ENCODE results near the gene PFKFB2. TPM values are rescaled to one million over a fixed set of nuclear protein-coding genes. Genes with fewer than 3 reads are reported as not detected.

PFKFB2 gene
- total and polyA plus RNA-seq, 2 of the 8 experiments (the other 6 are each of a cell fraction or from before 2014, with no cell fraction given), result 6.7 to 19.1 TPM

DNA sequence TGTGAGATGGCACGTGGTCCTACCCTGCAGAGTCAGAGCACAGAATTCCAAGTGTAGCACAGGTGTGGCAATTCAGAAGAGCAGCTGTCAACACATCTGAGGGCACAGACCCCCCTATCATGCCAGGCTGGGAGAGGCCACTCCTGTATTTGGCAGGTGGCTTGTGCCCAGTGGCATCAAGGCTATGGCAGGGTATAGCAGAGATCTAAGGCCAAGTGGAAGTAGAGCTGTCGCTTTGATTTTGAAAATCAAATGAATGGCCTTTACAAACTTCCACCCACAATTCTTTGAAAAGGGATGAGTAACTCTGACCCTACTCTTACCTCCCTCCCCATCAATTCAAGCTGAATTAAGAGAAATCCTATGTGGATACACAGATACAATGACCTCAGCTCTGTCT is 33.9 kb upstream of the PFKFB2 start (continued):
- TF ChIP-seq, protein P1, sequence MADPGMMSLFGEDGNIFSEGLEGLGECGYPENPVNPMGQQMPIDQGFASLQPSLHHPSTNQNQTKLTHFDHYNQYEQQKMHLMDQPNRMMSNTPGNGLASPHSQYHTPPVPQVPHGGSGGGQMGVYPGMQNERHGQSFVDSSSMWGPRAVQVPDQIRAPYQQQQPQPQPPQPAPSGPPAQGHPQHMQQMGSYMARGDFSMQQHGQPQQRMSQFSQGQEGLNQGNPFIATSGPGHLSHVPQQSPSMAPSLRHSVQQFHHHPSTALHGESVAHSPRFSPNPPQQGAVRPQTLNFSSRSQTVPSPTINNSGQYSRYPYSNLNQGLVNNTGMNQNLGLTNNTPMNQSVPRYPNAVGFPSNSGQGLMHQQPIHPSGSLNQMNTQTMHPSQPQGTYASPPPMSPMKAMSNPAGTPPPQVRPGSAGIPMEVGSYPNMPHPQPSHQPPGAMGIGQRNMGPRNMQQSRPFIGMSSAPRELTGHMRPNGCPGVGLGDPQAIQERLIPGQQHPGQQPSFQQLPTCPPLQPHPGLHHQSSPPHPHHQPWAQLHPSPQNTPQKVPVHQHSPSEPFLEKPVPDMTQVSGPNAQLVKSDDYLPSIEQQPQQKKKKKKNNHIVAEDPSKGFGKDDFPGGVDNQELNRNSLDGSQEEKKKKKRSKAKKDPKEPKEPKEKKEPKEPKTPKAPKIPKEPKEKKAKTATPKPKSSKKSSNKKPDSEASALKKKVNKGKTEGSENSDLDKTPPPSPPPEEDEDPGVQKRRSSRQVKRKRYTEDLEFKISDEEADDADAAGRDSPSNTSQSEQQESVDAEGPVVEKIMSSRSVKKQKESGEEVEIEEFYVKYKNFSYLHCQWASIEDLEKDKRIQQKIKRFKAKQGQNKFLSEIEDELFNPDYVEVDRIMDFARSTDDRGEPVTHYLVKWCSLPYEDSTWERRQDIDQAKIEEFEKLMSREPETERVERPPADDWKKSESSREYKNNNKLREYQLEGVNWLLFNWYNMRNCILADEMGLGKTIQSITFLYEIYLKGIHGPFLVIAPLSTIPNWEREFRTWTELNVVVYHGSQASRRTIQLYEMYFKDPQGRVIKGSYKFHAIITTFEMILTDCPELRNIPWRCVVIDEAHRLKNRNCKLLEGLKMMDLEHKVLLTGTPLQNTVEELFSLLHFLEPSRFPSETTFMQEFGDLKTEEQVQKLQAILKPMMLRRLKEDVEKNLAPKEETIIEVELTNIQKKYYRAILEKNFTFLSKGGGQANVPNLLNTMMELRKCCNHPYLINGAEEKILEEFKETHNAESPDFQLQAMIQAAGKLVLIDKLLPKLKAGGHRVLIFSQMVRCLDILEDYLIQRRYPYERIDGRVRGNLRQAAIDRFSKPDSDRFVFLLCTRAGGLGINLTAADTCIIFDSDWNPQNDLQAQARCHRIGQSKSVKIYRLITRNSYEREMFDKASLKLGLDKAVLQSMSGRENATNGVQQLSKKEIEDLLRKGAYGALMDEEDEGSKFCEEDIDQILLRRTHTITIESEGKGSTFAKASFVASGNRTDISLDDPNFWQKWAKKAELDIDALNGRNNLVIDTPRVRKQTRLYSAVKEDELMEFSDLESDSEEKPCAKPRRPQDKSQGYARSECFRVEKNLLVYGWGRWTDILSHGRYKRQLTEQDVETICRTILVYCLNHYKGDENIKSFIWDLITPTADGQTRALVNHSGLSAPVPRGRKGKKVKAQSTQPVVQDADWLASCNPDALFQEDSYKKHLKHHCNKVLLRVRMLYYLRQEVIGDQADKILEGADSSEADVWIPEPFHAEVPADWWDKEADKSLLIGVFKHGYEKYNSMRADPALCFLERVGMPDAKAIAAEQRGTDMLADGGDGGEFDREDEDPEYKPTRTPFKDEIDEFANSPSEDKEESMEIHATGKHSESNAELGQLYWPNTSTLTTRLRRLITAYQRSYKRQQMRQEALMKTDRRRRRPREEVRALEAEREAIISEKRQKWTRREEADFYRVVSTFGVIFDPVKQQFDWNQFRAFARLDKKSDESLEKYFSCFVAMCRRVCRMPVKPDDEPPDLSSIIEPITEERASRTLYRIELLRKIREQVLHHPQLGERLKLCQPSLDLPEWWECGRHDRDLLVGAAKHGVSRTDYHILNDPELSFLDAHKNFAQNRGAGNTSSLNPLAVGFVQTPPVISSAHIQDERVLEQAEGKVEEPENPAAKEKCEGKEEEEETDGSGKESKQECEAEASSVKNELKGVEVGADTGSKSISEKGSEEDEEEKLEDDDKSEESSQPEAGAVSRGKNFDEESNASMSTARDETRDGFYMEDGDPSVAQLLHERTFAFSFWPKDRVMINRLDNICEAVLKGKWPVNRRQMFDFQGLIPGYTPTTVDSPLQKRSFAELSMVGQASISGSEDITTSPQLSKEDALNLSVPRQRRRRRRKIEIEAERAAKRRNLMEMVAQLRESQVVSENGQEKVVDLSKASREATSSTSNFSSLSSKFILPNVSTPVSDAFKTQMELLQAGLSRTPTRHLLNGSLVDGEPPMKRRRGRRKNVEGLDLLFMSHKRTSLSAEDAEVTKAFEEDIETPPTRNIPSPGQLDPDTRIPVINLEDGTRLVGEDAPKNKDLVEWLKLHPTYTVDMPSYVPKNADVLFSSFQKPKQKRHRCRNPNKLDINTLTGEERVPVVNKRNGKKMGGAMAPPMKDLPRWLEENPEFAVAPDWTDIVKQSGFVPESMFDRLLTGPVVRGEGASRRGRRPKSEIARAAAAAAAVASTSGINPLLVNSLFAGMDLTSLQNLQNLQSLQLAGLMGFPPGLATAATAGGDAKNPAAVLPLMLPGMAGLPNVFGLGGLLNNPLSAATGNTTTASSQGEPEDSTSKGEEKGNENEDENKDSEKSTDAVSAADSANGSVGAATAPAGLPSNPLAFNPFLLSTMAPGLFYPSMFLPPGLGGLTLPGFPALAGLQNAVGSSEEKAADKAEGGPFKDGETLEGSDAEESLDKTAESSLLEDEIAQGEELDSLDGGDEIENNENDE (IDR thresholded peaks at IDR 0.05; ENCODE audit: insufficient replicate concordance, low read length), result no peak
- TF ChIP-seq, protein P2, sequence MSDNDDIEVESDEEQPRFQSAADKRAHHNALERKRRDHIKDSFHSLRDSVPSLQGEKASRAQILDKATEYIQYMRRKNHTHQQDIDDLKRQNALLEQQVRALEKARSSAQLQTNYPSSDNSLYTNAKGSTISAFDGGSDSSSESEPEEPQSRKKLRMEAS (IDR thresholded peaks at IDR 0.05), result no peak

All from H1 (cell line).